T-helper 2 cell treated with Interferon-gamma antibody and Interleukin-4, amounts not matched to agents 100 ng/mL and 5 ng/mL, for 36 hours (primary cell): Measurements from ENCODE around the gene FBLN2. TPM values are rescaled to one million over a fixed set of nuclear protein-coding genes. Genes with fewer than 3 reads are reported as not detected.

ENCODE experiments used
- intact Hi-C: fragments of 100-400 bp; cut with micrococcal nuclease; formaldehyde crosslinking; loops from one replicate; pipeline ENCODE4 v1.15.1; 2023
- total RNA-seq: library from RNA; stranded (reverse); gene quantifications from 2 replicates; pipeline ENCODE4 v1.2.3, GENCODE V29; 2022

FBLN2 gene
- total RNA-seq, 1 donor from 2014 or later, result not detected

GRCh38 chr3:13620281-13620680, 71.4 kb downstream of the FBLN2 start:
- intact Hi-C loops, result no loop called here

GRCh38 chr3:13620776-13621365, 71.9 kb downstream of the FBLN2 start:
- intact Hi-C loops, result no loop called here

GRCh38 chr3:13621381-13622221, 72.7 kb downstream of the FBLN2 start:
- intact Hi-C loops, result no loop called here

GRCh38 chr3:13622356-13622755, 73.4 kb downstream of the FBLN2 start:
- intact Hi-C loops, result no loop called here

GRCh38 chr3:13623101-13623654, 74.3 kb downstream of the FBLN2 start:
- intact Hi-C loops, result no loop called here

- intact Hi-C loops, result no loop called here
Observed at GRCh38 chr3:13624021-13624420, 75.1 kb downstream of the FBLN2 start.

- intact Hi-C loops, result no loop called here
Observed at GRCh38 chr3:13624671-13625125, 75.8 kb downstream of the FBLN2 start.

- intact Hi-C loops, result no loop called here
Observed at GRCh38 chr3:13626396-13626795, 77.5 kb downstream of the FBLN2 start.

GRCh38 chr3:13626915-13627460, 78.1 kb downstream of the FBLN2 start:
- intact Hi-C loops, result no loop called here

GRCh38 chr3:13627681-13628080, 78.8 kb downstream of the FBLN2 start:
- intact Hi-C loops, result no loop called here

- intact Hi-C loops, result no loop called here
Observed at GRCh38 chr3:13628432-13628831, 79.5 kb downstream of the FBLN2 start.

- intact Hi-C loops, result no loop called here
Observed at GRCh38 chr3:13628841-13629551, 80.1 kb downstream of the FBLN2 start.

GRCh38 chr3:13629644-13630043, 80.7 kb downstream of the FBLN2 start:
- intact Hi-C loops, result no loop called here

GRCh38 chr3:13631256-13631655, 82.3 kb downstream of the FBLN2 start:
- intact Hi-C loops, result no loop called here

GRCh38 chr3:13633176-13633575, 84.3 kb downstream of the FBLN2 start:
- intact Hi-C loops, result no loop called here

- intact Hi-C loops, result no loop called here
Observed at GRCh38 chr3:13634151-13634550, 85.2 kb downstream of the FBLN2 start.

GRCh38 chr3:13634615-13635014, 85.7 kb downstream of the FBLN2 start:
- intact Hi-C loops, result no loop called here

- intact Hi-C loops, result no loop called here
Observed at GRCh38 chr3:13636186-13636585, 87.3 kb downstream of the FBLN2 start.

GRCh38 chr3:13636874-13637273, 87.9 kb downstream of the FBLN2 start:
- intact Hi-C loops, result no loop called here

- intact Hi-C loops, result no loop called here
Observed at GRCh38 chr3:13637311-13637891, 88.5 kb downstream of the FBLN2 start.

- intact Hi-C loops, result no loop called here
Observed at GRCh38 chr3:13637953-13638352, 89.0 kb downstream of the FBLN2 start.
